ENCODE measurements around the gene IQSEC1.

IQSEC1 gene

DNA sequence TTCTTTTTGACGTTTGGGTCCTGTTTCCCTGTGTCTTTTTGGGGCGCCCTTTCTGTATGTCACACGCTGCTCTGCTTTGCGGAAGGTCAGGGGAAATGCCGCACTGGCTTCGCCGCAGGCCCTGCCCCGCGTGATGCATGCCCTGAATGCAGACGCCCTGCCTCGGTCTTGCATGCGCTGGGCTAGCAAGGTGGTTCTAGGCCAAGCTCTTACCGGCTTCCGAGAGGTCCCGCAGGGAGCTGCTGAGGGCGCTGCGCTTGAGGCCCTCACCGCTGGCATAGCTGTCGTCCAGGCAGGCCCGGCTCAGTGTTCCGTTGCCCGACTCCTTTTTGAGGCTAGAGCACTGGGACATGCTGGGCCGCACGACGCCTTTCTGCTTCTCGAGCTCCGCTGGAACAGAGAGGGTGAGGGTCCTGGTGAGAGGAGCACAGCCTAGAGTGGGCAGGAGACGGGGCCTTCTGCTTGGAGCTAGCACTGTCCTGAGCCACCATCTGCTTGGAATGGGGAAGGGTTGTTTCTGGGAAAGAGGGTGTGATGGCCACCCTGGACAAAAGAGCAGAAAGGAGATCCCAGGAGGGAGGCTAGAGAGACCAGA lies 165.0 kb downstream of the IQSEC1 start:
- DNase-seq = no peak
- Mint-ChIP-seq H3K36me3 (ENCODE audit: low read depth) (peaks cover 2% of the 10 kb centered on the region), H3K4me3 (no peak overlapping the region)

GRCh38 chr3:12907729-12908128 lies 165.5 kb downstream of the IQSEC1 start:
- no peak for ATAC-seq
- H3K9me3 Mint-ChIP-seq = no peaks in the 10 kb centered on the region
- H3K27me3 Mint-ChIP-seq = no peaks in the 10 kb centered on the region
- H3K4me3 Mint-ChIP-seq = no peak overlapping the region
- no peak for DNase-seq
- H3K27ac Mint-ChIP-seq = no peak overlapping the region
- peaks cover 2% of the 10 kb centered on the region for H3K36me3 Mint-ChIP-seq (ENCODE audit: low read depth)
- no peaks in the 10 kb centered on the region for H3K4me1 Mint-ChIP-seq

More for the DNA sequence above, 165.0 kb downstream of the IQSEC1 start:
- Mint-ChIP-seq H3K27ac (no peak overlapping the region), H3K4me1 (no peaks in the 10 kb centered on the region), H3K27me3 (no peaks in the 10 kb centered on the region), H3K9me3 (no peaks in the 10 kb centered on the region)
- ATAC-seq = no peak

GRCh38 chr3:12907296-12907695 lies 165.9 kb downstream of the IQSEC1 start:
- Mint-ChIP-seq H3K4me1 (no peaks in the 10 kb centered on the region), H3K4me3 (no peak overlapping the region), H3K36me3 (ENCODE audit: low read depth) (peaks cover 2% of the 10 kb centered on the region), H3K9me3 (no peaks in the 10 kb centered on the region), H3K27me3 (no peaks in the 10 kb centered on the region), H3K27ac (no peak overlapping the region)
- no peak for ATAC-seq
- no peak for DNase-seq

GRCh38 chr3:12906916-12907290 lies 166.3 kb downstream of the IQSEC1 start:
- H3K36me3 Mint-ChIP-seq (ENCODE audit: low read depth) = peaks cover 5% of the 10 kb centered on the region
- ATAC-seq (no peak), DNase-seq (no peak)

GRCh38 chr3:12906141-12906915 lies 166.9 kb downstream of the IQSEC1 start:
- no peaks in the 10 kb centered on the region for H3K4me1 Mint-ChIP-seq
- DNase-seq (no peak), ATAC-seq (no peak)
- no peaks in the 10 kb centered on the region for H3K9me3 Mint-ChIP-seq
- peaks cover 8% of the 10 kb centered on the region for H3K36me3 Mint-ChIP-seq (ENCODE audit: low read depth)
- H3K4me3 Mint-ChIP-seq = no peak overlapping the region
- H3K27me3 Mint-ChIP-seq = no peaks in the 10 kb centered on the region
- H3K27ac Mint-ChIP-seq = no peak overlapping the region

More at GRCh38 chr3:12906916-12907290, 166.3 kb downstream of the IQSEC1 start:
- H3K4me3 Mint-ChIP-seq = no peak overlapping the region
- H3K4me1 Mint-ChIP-seq = no peaks in the 10 kb centered on the region
- no peak overlapping the region for H3K27ac Mint-ChIP-seq
- H3K27me3 Mint-ChIP-seq = no peaks in the 10 kb centered on the region
- H3K9me3 Mint-ChIP-seq = no peaks in the 10 kb centered on the region

GRCh38 chr3:12905316-12906071 lies 167.7 kb downstream of the IQSEC1 start:
- Mint-ChIP-seq H3K9me3 (no peaks in the 10 kb centered on the region), H3K27ac (no peak overlapping the region), H3K36me3 (ENCODE audit: low read depth) (peaks cover 9% of the 10 kb centered on the region), H3K4me1 (no peaks in the 10 kb centered on the region), H3K4me3 (no peak overlapping the region), H3K27me3 (no peaks in the 10 kb centered on the region)
- ATAC-seq (no peak), DNase-seq (no peak)

GRCh38 chr3:12904951-12905315 lies 168.3 kb downstream of the IQSEC1 start:
- Mint-ChIP-seq H3K4me1 (no peaks in the 10 kb centered on the region), H3K9me3 (no peaks in the 10 kb centered on the region), H3K4me3 (no peak overlapping the region), H3K27me3 (no peaks in the 10 kb centered on the region), H3K36me3 (ENCODE audit: low read depth) (peaks cover 9% of the 10 kb centered on the region), H3K27ac (no peak overlapping the region)
- ATAC-seq (no peak), DNase-seq (no peak)

DNA sequence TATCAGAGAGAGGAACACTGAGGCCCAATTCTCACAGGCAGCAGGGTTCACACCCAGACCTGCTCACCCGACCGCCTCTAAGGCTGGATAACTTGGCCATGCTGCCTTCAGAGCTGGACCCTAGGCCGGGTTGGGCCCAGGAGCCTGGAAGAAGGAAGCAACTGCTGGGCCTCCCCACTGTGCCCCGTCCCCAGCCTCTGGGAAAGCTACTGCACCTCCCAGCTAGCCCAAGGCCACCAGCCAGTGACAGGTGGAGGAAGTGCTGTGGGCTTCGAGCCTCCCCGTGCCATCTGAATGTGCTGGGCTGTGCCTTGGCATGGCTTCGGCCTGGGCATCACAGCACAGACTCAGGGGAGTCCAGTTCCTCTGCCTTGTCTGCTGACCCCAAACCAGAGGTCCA lies 169.3 kb downstream of the IQSEC1 start:
- peaks cover 13% of the 10 kb centered on the region for H3K36me3 Mint-ChIP-seq (ENCODE audit: low read depth)
- H3K27ac Mint-ChIP-seq = no peak overlapping the region

DNA sequence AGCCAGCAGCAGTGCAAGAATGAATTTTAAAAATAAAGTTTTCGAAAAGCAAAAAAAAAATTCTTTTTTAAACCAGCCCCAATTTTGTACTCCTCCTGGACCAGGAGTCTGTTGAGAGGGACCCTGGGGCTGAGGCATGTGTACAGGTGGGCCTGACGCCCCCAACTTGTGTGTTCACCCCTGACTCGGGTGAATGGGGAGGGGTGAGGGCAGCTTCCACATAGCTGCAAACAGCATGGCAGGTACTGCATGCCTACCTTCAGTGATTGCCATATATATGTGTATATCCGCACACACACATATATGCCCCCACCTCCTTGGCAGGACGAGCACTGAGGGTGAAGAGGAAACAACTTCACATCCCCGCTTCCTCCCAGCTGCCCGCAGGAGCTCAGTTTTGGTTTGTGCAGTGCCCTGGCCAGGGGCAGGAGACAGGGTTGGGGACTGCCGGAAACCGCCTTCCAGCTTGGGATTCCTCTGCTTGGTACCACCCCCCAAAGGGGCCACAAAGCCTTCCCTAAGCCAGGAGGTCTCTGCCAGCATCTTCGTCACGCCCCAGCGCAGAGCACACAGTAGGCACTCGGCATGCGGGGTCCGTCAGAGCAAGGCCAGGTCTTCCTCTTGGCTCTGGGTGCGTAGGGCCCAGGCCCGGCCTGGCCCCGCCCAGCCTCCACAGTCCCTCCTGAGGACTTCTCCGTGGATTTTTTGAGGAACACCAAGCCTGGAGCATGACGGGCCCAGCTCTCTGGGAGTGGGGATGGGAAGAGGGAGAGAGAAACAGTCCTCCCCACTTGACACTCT lies 170.0 kb downstream of the IQSEC1 start:
- DNase-seq (no peak), ATAC-seq (no peak)
- H3K36me3 Mint-ChIP-seq (ENCODE audit: low read depth) = peaks cover 13% of the 10 kb centered on the region
- H3K4me1 Mint-ChIP-seq = no peaks in the 10 kb centered on the region
- no peaks in the 10 kb centered on the region for H3K27me3 Mint-ChIP-seq
- no peak overlapping the region for H3K27ac Mint-ChIP-seq
- no peaks in the 10 kb centered on the region for H3K9me3 Mint-ChIP-seq
- H3K4me3 Mint-ChIP-seq = no peak overlapping the region

More for the DNA sequence above, 169.3 kb downstream of the IQSEC1 start:
- H3K9me3 Mint-ChIP-seq = no peaks in the 10 kb centered on the region
- no peaks in the 10 kb centered on the region for H3K27me3 Mint-ChIP-seq
- no peak overlapping the region for H3K4me3 Mint-ChIP-seq
- no peaks in the 10 kb centered on the region for H3K4me1 Mint-ChIP-seq
- ATAC-seq (no peak), DNase-seq (no peak)

DNA sequence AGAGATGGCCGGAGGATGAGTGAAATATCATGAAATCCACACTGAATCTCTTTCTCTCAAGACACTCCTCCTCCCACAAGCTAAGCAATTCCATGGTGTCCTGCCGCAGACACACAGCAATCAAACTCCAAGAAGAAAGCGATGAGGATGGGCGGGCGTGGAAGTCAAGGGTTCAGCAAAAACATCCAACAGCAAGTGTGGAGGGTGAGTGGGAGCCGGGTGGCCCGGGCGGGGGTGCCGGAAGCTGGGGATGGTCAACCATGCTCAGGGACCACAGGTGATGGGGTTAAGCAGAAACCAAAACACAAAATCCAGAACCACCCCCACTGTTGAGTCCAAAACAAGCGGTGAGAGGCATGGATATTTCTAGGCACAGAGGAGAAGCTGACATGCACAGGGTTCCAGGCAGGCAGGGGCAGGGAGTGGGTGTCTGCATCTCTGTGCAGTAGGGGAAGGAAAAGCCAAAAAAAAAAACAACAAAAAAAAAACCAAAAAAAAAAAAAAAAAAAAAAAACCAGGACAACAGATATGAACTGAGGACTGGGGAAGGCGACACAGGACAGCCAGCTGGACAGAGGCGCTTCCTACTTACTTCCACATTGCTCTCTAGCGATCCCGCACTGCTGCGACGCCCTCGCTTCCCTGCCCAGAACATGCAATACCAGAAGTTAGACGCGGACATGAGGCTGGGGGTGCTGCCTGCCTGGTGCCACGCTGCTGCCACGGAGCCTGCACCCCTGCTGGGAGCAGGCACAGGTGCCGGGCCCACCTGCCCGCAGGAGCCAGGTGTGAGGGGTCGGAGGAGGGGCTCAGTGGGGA lies 170.8 kb downstream of the IQSEC1 start:
- DNase-seq (no peak), ATAC-seq (no peak)
- H3K4me1 Mint-ChIP-seq = no peaks in the 10 kb centered on the region
- H3K9me3 Mint-ChIP-seq = no peaks in the 10 kb centered on the region
- H3K4me3 Mint-ChIP-seq = no peak overlapping the region
- H3K36me3 Mint-ChIP-seq (ENCODE audit: low read depth) = peaks cover 12% of the 10 kb centered on the region
- no peaks in the 10 kb centered on the region for H3K27me3 Mint-ChIP-seq
- H3K27ac Mint-ChIP-seq = no peak overlapping the region

- Mint-ChIP-seq H3K4me3 (no peak overlapping the region), H3K4me1 (no peaks in the 10 kb centered on the region), H3K27me3 (no peaks in the 10 kb centered on the region), H3K9me3 (no peaks in the 10 kb centered on the region), H3K36me3 (ENCODE audit: low read depth) (peaks cover 12% of the 10 kb centered on the region), H3K27ac (no peak overlapping the region)
- ATAC-seq (no peak), DNase-seq (no peak)
Observed at GRCh38 chr3:12901623-12902045, 171.6 kb downstream of the IQSEC1 start.

DNA sequence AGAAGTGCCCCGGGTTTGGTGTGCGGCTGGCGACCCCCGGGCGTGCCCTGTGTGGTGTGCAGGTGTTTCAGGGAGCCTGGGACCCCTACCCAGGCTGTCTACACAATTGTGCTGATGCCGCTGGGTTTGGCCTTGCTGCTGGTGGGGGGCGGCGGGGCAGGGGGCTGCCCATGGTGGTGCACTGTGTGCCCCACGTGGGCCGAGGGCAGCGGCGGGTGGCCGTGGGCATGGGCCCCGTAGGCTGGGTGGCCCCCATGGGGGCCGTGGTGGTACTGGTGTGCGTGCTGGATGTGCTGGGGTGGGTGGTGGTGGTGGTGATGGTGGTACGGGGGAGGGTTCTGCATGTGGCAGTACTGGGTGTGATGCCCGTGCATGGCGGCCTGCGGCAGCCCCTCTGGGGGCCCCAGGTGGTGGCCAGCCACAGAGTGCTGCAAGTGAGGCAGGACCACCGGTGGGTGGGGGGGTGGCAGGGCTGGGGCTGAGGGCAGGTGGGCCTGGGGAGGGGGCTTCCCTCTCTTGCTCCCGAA lies 172.3 kb downstream of the IQSEC1 start:
- no peak overlapping the region for H3K27ac Mint-ChIP-seq
- DNase-seq = no peak
- no peak overlapping the region for H3K4me3 Mint-ChIP-seq
- peaks cover 12% of the 10 kb centered on the region for H3K36me3 Mint-ChIP-seq (ENCODE audit: low read depth)
- ATAC-seq = no peak
- no peaks in the 10 kb centered on the region for H3K4me1 Mint-ChIP-seq
- no peaks in the 10 kb centered on the region for H3K27me3 Mint-ChIP-seq
- H3K9me3 Mint-ChIP-seq = no peaks in the 10 kb centered on the region

- no peak for ATAC-seq
- Mint-ChIP-seq H3K9me3 (no peaks in the 10 kb centered on the region), H3K27ac (no peak overlapping the region)
Observed at GRCh38 chr3:12898965-12899755, 174.1 kb downstream of the IQSEC1 start.

More at GRCh38 chr3:12898965-12899755, 174.1 kb downstream of the IQSEC1 start:
- H3K27me3 Mint-ChIP-seq = no peaks in the 10 kb centered on the region
- no peak overlapping the region for H3K4me3 Mint-ChIP-seq
- DNase-seq = no peak
- H3K4me1 Mint-ChIP-seq = no peaks in the 10 kb centered on the region
- peaks cover 12% of the 10 kb centered on the region for H3K36me3 Mint-ChIP-seq (ENCODE audit: low read depth)
